ENCODE results near the gene TEX261. TPM values are rescaled to one million over a fixed set of nuclear protein-coding genes. Genes with fewer than 3 reads are reported as not detected.

TEX261 gene
- total RNA-seq, 1 donor from 2014 or later: 27.4 TPM

- DNase-seq (ENCODE audit: low spot score): no peak
Measured at GRCh38 chr2:70981866-70982810, 12.5 kb downstream of the TEX261 start.

- no peak for DNase-seq (ENCODE audit: low spot score)
Measured at GRCh38 chr2:70981421-70981820, 13.3 kb downstream of the TEX261 start.

- no peak for DNase-seq (ENCODE audit: low spot score)
Measured at GRCh38 chr2:70979626-70980025, 15.0 kb downstream of the TEX261 start.

GRCh38 chr2:70979180-70979488 is 15.5 kb downstream of the TEX261 start:
- DNase-seq (ENCODE audit: low spot score): no peak

- DNase-seq (ENCODE audit: low spot score): peak; percentile 65
Measured at GRCh38 chr2:70978341-70979179, 16.1 kb downstream of the TEX261 start, which contains the start of gene ANKRD53. TSS of gene ANKRD53 (plus strand) at chr2:70978630. CDS start at chr2:70978646, 16 bp downstream.

GRCh38 chr2:70977605-70978205 is 17.0 kb downstream of the TEX261 start:
- DNase-seq (ENCODE audit: low spot score): peak; percentile 35

GRCh38 chr2:70975237-70975636 is 19.4 kb downstream of the TEX261 start:
- DNase-seq (ENCODE audit: low spot score): no peak

GRCh38 chr2:70974592-70974991 is 20.1 kb downstream of the TEX261 start:
- DNase-seq (ENCODE audit: low spot score): no peak

- DNase-seq (ENCODE audit: low spot score): no peak
Measured at GRCh38 chr2:70967189-70967588, 27.5 kb downstream of the TEX261 start.

- no peak for DNase-seq (ENCODE audit: low spot score)
Measured at GRCh38 chr2:70966681-70967080, 28.0 kb downstream of the TEX261 start.

GRCh38 chr2:70965506-70965905 is 29.2 kb downstream of the TEX261 start:
- DNase-seq (ENCODE audit: low spot score): no peak

- peak; percentile 57 for DNase-seq (ENCODE audit: low spot score)
Measured at GRCh38 chr2:70964596-70965386, 29.9 kb downstream of the TEX261 start.

GRCh38 chr2:70964133-70964532 is 30.5 kb downstream of the TEX261 start:
- no peak for DNase-seq (ENCODE audit: low spot score)

GRCh38 chr2:70962885-70963878 is 31.5 kb downstream of the TEX261 start:
- DNase-seq (ENCODE audit: low spot score): no peak

GRCh38 chr2:70962211-70962884 is 32.3 kb downstream of the TEX261 start:
- DNase-seq (ENCODE audit: low spot score): no peak

GRCh38 chr2:70961648-70961994 is 33.1 kb downstream of the TEX261 start:
- DNase-seq (ENCODE audit: low spot score): no peak

- DNase-seq (ENCODE audit: low spot score): no peak
Measured at GRCh38 chr2:70960833-70961647, 33.6 kb downstream of the TEX261 start.

All from umbilical cord (tissue), 2 donors.